ENCODE results near the gene OSBPL10.

Gene OSBPL10

GRCh38 chr3:31851278-31851677 lies 129.8 kb downstream of the OSBPL10 start:
- Histone ChIP-seq H3K27ac (ENCODE audit: low read depth, low read length) (no peak overlapping the region), H3K4me1 (ENCODE audit: control insufficient read depth, insufficient read depth, low read length) (peaks cover 4% of the 10 kb centered on the region; the same call in 1 of the 2 replicates), H3K36me3 (ENCODE audit: control insufficient read depth, insufficient read depth, low read length) (no peaks in the 10 kb centered on the region), H3K27me3 (ENCODE audit: control insufficient read depth, insufficient read depth, low read length) (no peaks in the 10 kb centered on the region), H3K9ac (ENCODE audit: low read depth, low read length) (no peak overlapping the region), H3K4me3 (ENCODE audit: low read depth, low read length) (no peak overlapping the region), H3K9me3 (ENCODE audit: control insufficient read depth, insufficient read depth, low read length) (no peaks in the 10 kb centered on the region)

GRCh38 chr3:31848911-31849310 lies 132.2 kb downstream of the OSBPL10 start:
- H3K27me3 ChIP-seq (ENCODE audit: control insufficient read depth, insufficient read depth, low read length) = no peaks in the 10 kb centered on the region
- no peak overlapping the region for H3K27ac ChIP-seq (ENCODE audit: low read depth, low read length)
- peaks cover 5% of the 10 kb centered on the region; the same call in 1 of the 2 replicates for H3K4me1 ChIP-seq (ENCODE audit: control insufficient read depth, insufficient read depth, low read length)
- no peaks in the 10 kb centered on the region for H3K9me3 ChIP-seq (ENCODE audit: control insufficient read depth, insufficient read depth, low read length)
- H3K36me3 ChIP-seq (ENCODE audit: control insufficient read depth, insufficient read depth, low read length) = no peaks in the 10 kb centered on the region
- H3K9ac ChIP-seq (ENCODE audit: low read depth, low read length) = no peak overlapping the region
- H3K4me3 ChIP-seq (ENCODE audit: low read depth, low read length) = no peak overlapping the region

GRCh38 chr3:31848163-31848818 lies 132.8 kb downstream of the OSBPL10 start:
- no peaks in the 10 kb centered on the region for H3K27me3 ChIP-seq (ENCODE audit: control insufficient read depth, insufficient read depth, low read length)
- no peak overlapping the region for H3K4me3 ChIP-seq (ENCODE audit: low read depth, low read length)
- peaks cover 11% of the 10 kb centered on the region; the same call in 1 of the 2 replicates for H3K4me1 ChIP-seq (ENCODE audit: control insufficient read depth, insufficient read depth, low read length)
- no peak overlapping the region for H3K9ac ChIP-seq (ENCODE audit: low read depth, low read length)
- no peak overlapping the region for H3K27ac ChIP-seq (ENCODE audit: low read depth, low read length)
- no peaks in the 10 kb centered on the region for H3K36me3 ChIP-seq (ENCODE audit: control insufficient read depth, insufficient read depth, low read length)
- H3K9me3 ChIP-seq (ENCODE audit: control insufficient read depth, insufficient read depth, low read length) = no peaks in the 10 kb centered on the region

GRCh38 chr3:31847760-31848159 lies 133.3 kb downstream of the OSBPL10 start:
- Histone ChIP-seq H3K4me1 (ENCODE audit: control insufficient read depth, insufficient read depth, low read length) (peaks cover 16% of the 10 kb centered on the region), H3K4me3 (ENCODE audit: low read depth, low read length) (no peak overlapping the region), H3K27ac (ENCODE audit: low read depth, low read length) (no peak overlapping the region)

GRCh38 chr3:31841515-31841914 lies 139.5 kb downstream of the OSBPL10 start:
- Histone ChIP-seq H3K27me3 (ENCODE audit: control insufficient read depth, insufficient read depth, low read length) (no peaks in the 10 kb centered on the region), H3K4me3 (ENCODE audit: low read depth, low read length) (no peak overlapping the region; the same call in 1 of the 2 replicates), H3K4me1 (ENCODE audit: control insufficient read depth, insufficient read depth, low read length) (peaks cover 33% of the 10 kb centered on the region), H3K27ac (ENCODE audit: low read depth, low read length) (no peak overlapping the region), H3K9me3 (ENCODE audit: control insufficient read depth, insufficient read depth, low read length) (no peaks in the 10 kb centered on the region), H3K9ac (ENCODE audit: low read depth, low read length) (no peak overlapping the region), H3K36me3 (ENCODE audit: control insufficient read depth, insufficient read depth, low read length) (no peaks in the 10 kb centered on the region)

More at GRCh38 chr3:31847760-31848159, 133.3 kb downstream of the OSBPL10 start:
- Histone ChIP-seq H3K9me3 (ENCODE audit: control insufficient read depth, insufficient read depth, low read length) (no peaks in the 10 kb centered on the region), H3K36me3 (ENCODE audit: control insufficient read depth, insufficient read depth, low read length) (no peaks in the 10 kb centered on the region), H3K27me3 (ENCODE audit: control insufficient read depth, insufficient read depth, low read length) (no peaks in the 10 kb centered on the region), H3K9ac (ENCODE audit: low read depth, low read length) (no peak overlapping the region)

- H3K9ac ChIP-seq (ENCODE audit: low read depth, low read length) = no peak overlapping the region
- H3K27ac ChIP-seq (ENCODE audit: low read depth, low read length) = no peak overlapping the region
- no peak overlapping the region for H3K4me3 ChIP-seq (ENCODE audit: low read depth, low read length)
- H3K9me3 ChIP-seq (ENCODE audit: control insufficient read depth, insufficient read depth, low read length) = no peaks in the 10 kb centered on the region
- H3K36me3 ChIP-seq (ENCODE audit: control insufficient read depth, insufficient read depth, low read length) = no peaks in the 10 kb centered on the region
- H3K4me1 ChIP-seq (ENCODE audit: control insufficient read depth, insufficient read depth, low read length) = peaks cover 44% of the 10 kb centered on the region
- H3K27me3 ChIP-seq (ENCODE audit: control insufficient read depth, insufficient read depth, low read length) = no peaks in the 10 kb centered on the region
These were observed 140.8 kb downstream of the OSBPL10 start for GRCh38 chr3:31840252-31840651.

- no peak overlapping the region for H3K4me3 ChIP-seq (ENCODE audit: low read depth, low read length)
- no peak overlapping the region for H3K27ac ChIP-seq (ENCODE audit: low read depth, low read length)
- H3K9me3 ChIP-seq (ENCODE audit: control insufficient read depth, insufficient read depth, low read length) = no peaks in the 10 kb centered on the region
- H3K27me3 ChIP-seq (ENCODE audit: control insufficient read depth, insufficient read depth, low read length) = no peaks in the 10 kb centered on the region
- H3K9ac ChIP-seq (ENCODE audit: low read depth, low read length) = no peak overlapping the region
- H3K4me1 ChIP-seq (ENCODE audit: control insufficient read depth, insufficient read depth, low read length) = peaks cover 46% of the 10 kb centered on the region
- no peaks in the 10 kb centered on the region for H3K36me3 ChIP-seq (ENCODE audit: control insufficient read depth, insufficient read depth, low read length)
These were observed 141.7 kb downstream of the OSBPL10 start for GRCh38 chr3:31839144-31839917.

GRCh38 chr3:31836131-31837075 lies 144.7 kb downstream of the OSBPL10 start:
- H3K9ac ChIP-seq (ENCODE audit: low read depth, low read length) = no peak overlapping the region
- peaks cover 38% of the 10 kb centered on the region for H3K4me1 ChIP-seq (ENCODE audit: control insufficient read depth, insufficient read depth, low read length)
- no peak overlapping the region for H3K4me3 ChIP-seq (ENCODE audit: low read depth, low read length)
- no peaks in the 10 kb centered on the region for H3K27me3 ChIP-seq (ENCODE audit: control insufficient read depth, insufficient read depth, low read length)
- no peaks in the 10 kb centered on the region for H3K36me3 ChIP-seq (ENCODE audit: control insufficient read depth, insufficient read depth, low read length)
- H3K9me3 ChIP-seq (ENCODE audit: control insufficient read depth, insufficient read depth, low read length) = no peaks in the 10 kb centered on the region
- no peak overlapping the region for H3K27ac ChIP-seq (ENCODE audit: low read depth, low read length)

GRCh38 chr3:31833391-31834190 lies 147.5 kb downstream of the OSBPL10 start:
- no peaks in the 10 kb centered on the region for H3K9me3 ChIP-seq (ENCODE audit: control insufficient read depth, insufficient read depth, low read length)
- no peaks in the 10 kb centered on the region for H3K36me3 ChIP-seq (ENCODE audit: control insufficient read depth, insufficient read depth, low read length)
- H3K4me3 ChIP-seq (ENCODE audit: low read depth, low read length) = no peak overlapping the region
- H3K27ac ChIP-seq (ENCODE audit: low read depth, low read length) = no peak overlapping the region
- no peak overlapping the region for H3K9ac ChIP-seq (ENCODE audit: low read depth, low read length)
- H3K27me3 ChIP-seq (ENCODE audit: control insufficient read depth, insufficient read depth, low read length) = no peaks in the 10 kb centered on the region
- peaks cover 35% of the 10 kb centered on the region for H3K4me1 ChIP-seq (ENCODE audit: control insufficient read depth, insufficient read depth, low read length)

- no peaks in the 10 kb centered on the region for H3K9me3 ChIP-seq (ENCODE audit: control insufficient read depth, insufficient read depth, low read length)
- no peak overlapping the region for H3K9ac ChIP-seq (ENCODE audit: low read depth, low read length)
- no peak overlapping the region for H3K27ac ChIP-seq (ENCODE audit: low read depth, low read length)
- H3K27me3 ChIP-seq (ENCODE audit: control insufficient read depth, insufficient read depth, low read length) = no peaks in the 10 kb centered on the region
- peaks cover 35% of the 10 kb centered on the region for H3K4me1 ChIP-seq (ENCODE audit: control insufficient read depth, insufficient read depth, low read length)
- no peaks in the 10 kb centered on the region for H3K36me3 ChIP-seq (ENCODE audit: control insufficient read depth, insufficient read depth, low read length)
- H3K4me3 ChIP-seq (ENCODE audit: low read depth, low read length) = no peak overlapping the region
These were observed 148.5 kb downstream of the OSBPL10 start for GRCh38 chr3:31832551-31832950.

All from HUES48 (cell line).